Testis (tissue), 2 donors: ENCODE data around the gene F8.

Source experiments
- POLR2A ChIP-seq: fragments of 450-650 bp; IDR thresholded peaks from one replicate; pipeline ENCODE4 v1.6.1; 2017; ENCODE audit warnings: antibody characterized with exemption, mild to moderate bottlenecking, moderate library complexity
- TF ChIP-seq, protein P1 (sequence below), 3 experiments: fragments of 450-650 bp in 2 of 3; fragments of 200-600 bp in 1 of 3; sonication (generic) in 1 of 3; IDR thresholded peaks; one replicate each; pipeline ENCODE4 v1.5.1; 2016 to 2019; ENCODE audit warnings: antibody characterized with exemption in 3 of 3, mild to moderate bottlenecking in 2 of 3, moderate library complexity in 1 of 3

DNA sequence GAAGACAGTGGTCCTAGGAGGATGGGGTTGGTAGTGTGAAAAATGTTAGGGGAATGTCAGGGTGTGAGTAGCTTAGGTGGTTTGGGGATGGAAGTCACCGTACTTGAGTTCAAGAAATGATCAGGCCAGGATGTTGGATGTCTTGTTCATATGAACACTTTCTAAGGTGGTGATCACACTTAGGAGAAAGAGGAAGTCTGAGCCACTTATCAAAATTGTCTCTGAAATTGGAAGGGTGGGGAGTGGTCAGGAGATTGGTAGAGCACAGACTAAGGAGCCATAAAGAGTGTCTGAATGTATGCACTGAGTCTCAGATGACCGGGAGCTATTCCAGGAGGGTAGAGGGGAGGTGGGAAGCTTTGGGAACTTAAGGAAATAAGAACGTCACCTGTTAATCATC is 31.1 kb upstream of the F8 start:
- TF ChIP-seq, protein P1, sequence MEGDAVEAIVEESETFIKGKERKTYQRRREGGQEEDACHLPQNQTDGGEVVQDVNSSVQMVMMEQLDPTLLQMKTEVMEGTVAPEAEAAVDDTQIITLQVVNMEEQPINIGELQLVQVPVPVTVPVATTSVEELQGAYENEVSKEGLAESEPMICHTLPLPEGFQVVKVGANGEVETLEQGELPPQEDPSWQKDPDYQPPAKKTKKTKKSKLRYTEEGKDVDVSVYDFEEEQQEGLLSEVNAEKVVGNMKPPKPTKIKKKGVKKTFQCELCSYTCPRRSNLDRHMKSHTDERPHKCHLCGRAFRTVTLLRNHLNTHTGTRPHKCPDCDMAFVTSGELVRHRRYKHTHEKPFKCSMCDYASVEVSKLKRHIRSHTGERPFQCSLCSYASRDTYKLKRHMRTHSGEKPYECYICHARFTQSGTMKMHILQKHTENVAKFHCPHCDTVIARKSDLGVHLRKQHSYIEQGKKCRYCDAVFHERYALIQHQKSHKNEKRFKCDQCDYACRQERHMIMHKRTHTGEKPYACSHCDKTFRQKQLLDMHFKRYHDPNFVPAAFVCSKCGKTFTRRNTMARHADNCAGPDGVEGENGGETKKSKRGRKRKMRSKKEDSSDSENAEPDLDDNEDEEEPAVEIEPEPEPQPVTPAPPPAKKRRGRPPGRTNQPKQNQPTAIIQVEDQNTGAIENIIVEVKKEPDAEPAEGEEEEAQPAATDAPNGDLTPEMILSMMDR (IDR thresholded peaks at IDR 0.05) = no peak
- no peak for TF ChIP-seq POLR2A
